Epidermal melanocyte (primary cell): ENCODE data around the gene TTBK2.
"Not testable (repeated sequence)": the region's sequence is repeated elsewhere in the genome, so short reads cannot be mapped to it uniquely, and the experiment has no call there.

Source experiments
- DNase-seq: peaks from one replicate; pipeline ENCODE4 v3.0.0; 2011; ENCODE audit warnings: low spot score; ENCODE audit not compliant: insufficient read length

The TTBK2 gene

DNA sequence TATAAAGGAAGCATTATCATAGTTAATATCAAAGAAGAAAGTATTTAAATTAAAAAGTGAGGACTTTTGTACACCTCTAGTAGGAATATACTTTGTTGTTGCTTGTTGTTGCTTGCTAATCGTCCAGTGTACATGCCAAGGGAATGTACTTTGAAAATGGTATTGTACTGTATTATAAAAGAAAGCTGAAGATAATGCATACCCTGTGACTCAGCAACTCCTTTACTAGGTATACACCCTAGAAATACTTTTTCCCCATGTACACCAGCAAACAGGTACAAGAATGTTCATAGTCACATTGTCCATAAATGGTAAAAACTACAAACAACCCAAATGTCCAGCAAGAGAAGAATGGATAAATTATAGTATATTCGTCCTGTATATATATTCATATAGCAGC lies 12.0 kb downstream of the TTBK2 start:
- DNase-seq, result no peak

DNA sequence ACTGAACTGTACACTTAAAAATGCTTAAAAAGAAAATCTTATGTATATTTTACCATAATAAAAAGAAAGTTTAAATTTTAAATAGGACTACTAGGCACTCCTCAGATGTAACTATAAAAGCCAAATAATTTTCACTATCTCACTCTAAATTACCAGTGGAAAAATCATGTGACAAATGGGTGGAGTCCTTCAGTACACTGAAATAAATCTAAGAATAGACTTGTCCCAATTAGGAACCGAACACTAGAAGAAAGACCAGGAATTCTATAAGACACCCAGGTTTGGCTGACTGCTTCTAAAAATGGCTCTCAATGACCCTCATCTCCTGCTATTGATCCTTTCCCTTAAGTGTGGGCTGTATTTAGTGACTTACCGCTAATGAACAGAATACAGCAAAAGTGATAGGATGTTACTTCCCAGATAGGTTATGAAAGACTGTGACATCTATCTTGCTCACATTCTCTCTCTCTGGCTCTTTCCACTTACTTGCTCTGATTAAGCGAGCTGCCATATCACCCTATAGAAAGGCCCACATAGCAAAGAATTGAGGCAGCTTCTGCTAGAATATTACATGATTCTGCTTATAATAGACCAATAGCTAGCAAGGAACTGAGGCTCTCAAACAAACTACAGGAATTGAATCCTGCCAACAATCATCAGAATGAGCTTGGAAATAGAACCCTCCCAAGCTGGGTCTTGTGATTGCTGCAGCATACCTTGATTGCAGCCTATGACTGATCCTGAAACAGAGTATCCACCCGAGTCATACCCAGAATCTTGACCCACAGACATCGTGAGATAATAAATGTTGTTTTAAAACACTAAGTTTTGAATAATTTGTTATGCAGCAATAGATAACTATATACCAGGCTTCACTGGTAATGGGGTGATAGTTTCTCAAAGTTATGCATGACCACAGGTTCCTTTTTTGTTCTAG lies 16.9 kb downstream of the TTBK2 start:
- no peak for DNase-seq

DNA sequence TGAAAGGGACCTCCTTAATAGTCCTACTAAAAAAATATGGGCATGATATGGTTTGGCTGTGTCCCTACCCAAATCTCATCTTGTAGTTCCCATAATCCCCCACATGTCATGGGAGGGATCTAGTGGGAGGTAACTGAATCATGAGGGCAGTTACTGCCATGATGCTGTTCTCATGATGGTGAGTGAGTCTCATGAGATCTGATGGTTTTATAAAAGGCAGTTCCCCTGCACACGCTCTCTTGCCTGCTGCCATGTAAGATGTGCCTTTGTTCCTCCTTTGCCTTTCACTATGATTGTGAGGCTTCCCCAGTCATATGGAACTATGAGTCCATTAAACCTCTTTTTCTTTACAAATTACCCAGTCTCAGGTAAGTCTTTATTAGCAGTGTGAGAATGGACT lies 26.7 kb downstream of the TTBK2 start:
- DNase-seq, result not testable (repeated sequence)

- no peak for DNase-seq
These were observed 29.0 kb downstream of the TTBK2 start for GRCh38 chr15:42891569-42891968.

- DNase-seq, result peak; percentile 33
These were observed 30.2 kb downstream of the TTBK2 start for GRCh38 chr15:42890161-42890913.

DNA sequence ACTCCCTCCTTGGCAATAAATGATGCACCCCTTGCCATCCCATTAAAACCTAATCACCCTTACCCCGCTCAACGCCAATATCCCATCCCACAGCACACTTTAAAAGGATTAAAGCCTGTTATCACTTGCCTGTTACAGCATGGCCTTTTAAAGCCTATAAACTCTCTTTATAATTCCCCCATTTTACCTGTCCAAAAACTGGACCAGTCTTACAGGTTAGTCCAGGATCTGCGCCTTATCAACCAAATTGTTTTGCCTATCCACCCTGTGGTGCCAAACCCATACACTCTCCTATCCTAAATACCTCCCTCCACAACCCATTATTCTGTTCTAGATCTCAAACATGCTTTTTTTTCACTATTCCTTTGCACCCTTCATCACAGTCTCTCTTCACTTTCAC lies 33.2 kb downstream of the TTBK2 start:
- DNase-seq, result not testable (repeated sequence)

DNA sequence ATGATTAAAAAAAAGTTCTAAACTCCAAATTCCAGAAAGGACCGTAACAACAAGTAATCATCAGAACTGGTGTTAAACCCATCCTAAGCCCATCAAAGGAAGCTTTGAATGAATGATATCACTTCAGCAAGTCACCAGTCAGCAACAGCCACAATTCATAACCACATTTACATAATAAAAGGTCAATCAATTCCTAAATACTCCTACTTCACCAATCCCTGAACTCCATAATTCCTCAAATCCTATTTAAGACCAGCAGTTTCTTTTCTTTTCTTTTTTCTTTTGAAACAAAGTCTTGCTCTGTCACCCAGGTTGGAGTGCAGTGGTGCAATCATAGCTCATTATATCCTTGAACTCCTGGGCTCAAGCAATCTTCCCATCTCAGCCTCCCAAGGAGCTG lies 40.5 kb downstream of the TTBK2 start:
- no peak for DNase-seq

DNA sequence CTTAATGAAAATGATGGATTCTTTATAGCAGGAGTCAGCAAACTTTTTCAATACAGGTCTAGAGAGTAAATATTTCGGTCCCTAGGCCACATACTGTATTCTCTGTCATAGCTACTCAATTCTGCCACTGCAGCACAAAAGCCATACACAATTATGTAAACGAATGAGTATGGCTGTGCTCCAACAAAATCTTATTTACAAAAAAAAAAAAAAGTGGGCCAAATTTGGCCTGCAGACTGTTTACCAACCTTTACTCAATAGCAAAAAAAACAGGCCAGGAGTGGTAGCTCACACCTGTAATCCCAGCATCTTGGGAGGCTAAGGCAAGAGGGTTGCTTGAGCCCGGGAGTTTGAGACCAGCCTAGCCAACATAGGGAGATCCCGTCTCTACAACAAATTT lies 41.1 kb downstream of the TTBK2 start:
- DNase-seq, result no peak

- no peak for DNase-seq
These were observed 44.4 kb downstream of the TTBK2 start for GRCh38 chr15:42876224-42876623.

- DNase-seq, result no peak
These were observed 51.9 kb downstream of the TTBK2 start for GRCh38 chr15:42868683-42869082.

DNA sequence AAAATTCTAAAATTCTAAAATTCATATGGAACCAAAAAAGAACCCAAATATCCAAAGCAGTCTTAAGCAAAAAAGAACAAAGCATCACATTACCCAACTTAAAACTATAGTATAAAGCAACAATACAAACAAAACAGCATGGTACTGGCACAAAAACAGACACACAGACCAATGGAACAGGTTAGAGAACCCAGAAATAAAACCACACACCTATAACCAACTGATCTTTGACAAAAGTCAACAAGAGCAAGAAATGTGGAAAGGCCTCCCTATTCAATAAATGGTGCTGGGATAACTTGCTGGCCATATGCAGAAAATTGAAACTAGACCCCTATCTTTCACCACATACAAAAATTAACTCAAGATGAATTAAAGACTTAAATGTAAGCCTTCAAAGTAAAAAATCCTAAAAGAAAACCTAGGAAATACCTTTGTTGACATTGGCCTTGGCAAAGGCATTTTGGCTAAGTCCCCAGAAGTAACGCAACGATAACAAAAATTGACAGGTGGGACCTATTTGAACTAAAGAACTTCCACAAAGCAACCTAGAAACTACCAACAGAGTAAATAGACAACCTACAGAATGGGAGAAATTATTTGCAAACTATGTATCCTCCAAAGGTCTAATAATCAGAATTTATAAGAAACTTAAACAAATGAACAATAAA lies 56.9 kb downstream of the TTBK2 start:
- no peak for DNase-seq

- DNase-seq, result no peak
These were observed 61.4 kb downstream of the TTBK2 start for GRCh38 chr15:42858999-42859789.

- no peak for DNase-seq
These were observed 62.0 kb downstream of the TTBK2 start for GRCh38 chr15:42858540-42858939.

DNA sequence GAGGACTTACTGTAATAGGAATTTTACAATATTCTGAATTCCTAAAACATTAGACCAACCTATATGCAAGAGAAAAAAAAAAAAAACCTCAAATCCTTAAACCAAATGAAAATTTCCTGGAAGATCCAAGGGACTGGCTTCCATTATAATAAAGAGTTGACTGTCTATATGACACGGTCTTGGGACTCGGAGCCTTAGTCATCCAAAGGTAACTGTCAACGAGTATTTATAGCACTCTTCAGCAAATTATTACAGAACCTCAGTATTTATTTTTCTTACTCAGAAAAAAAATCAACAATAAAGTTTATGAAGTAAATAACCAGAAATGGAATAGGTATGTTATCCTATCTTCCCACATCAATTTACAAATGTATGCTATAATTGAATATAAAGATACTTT lies 66.0 kb downstream of the TTBK2 start:
- DNase-seq, result no peak

DNA sequence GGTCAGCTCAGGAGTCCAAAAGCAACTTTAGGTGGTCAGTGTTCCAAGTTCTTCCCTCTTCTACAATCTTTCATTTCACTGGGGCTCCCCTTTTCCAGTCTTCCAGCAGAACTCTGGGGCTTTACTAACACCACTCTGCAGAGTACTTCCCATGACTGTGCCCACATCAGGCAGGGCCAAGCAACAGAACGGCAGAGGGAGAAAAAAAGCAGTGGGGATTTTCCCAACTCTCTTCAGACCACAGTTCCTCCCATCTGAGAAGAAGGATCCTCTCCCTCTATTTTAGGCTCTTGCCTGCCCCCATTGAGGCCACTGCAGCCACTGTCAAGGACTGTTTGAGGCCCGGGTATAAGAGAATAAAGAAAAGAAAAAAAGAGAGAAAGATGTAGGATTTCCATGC lies 70.7 kb downstream of the TTBK2 start:
- DNase-seq, result no peak

- no peak for DNase-seq
These were observed 71.7 kb downstream of the TTBK2 start for GRCh38 chr15:42848846-42849245.

GRCh38 chr15:42846647-42847046 lies 73.9 kb downstream of the TTBK2 start:
- DNase-seq, result no peak

GRCh38 chr15:42845581-42845980 lies 75.0 kb downstream of the TTBK2 start:
- no peak for DNase-seq

DNA sequence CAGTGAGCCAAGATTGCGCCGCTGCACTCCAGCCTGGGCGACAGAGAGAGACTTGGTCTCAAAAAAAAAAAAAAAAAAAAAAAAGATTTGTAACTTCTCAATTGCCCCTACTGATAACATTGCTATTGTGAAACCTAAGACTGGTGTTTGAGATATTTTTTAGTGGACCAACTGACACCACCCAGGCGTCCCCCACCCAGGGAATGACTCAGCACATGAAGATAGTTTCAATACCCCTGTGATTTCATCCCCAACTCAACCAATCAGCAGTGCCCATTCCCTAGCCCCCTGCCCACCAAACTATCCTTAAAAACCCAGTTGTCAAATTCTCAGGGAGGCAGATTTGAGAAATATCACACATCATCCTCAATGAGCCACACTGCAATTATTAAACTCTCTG lies 76.9 kb downstream of the TTBK2 start:
- DNase-seq, result no peak

GRCh38 chr15:42836251-42836650 lies 84.3 kb downstream of the TTBK2 start:
- DNase-seq, result no peak

DNA sequence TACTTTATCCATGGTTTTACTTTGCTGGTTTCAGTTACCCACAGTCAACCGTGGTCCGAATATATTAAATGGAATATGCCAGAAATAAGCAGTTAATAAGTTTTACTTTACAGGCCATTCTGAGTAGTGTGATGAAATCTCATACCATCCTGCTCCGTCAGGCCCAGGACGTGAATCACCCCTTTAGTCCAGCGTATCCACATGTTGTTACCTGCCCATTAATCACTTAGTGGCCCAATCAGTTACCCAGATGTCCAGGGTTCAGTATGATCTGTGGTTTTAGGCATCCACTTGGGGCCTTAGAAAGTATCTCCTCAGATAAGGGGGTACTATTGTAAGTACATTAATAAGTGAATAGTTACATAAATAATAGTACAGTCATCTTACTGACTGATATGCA lies 88.0 kb downstream of the TTBK2 start:
- no peak for DNase-seq
